H9 (cell line): ENCODE measurements around the gene NRP2. TPM values are rescaled to one million over a fixed set of nuclear protein-coding genes. Genes with fewer than 3 reads are reported as not detected.

Experiments used
- DNase-seq: peaks from one replicate; pipeline ENCODE4 v3.0.0-alpha.2; 2017
- H2AFZ ChIP-seq: one replicate; pipeline ENCODE4 v1.6.1; 2013; ENCODE audit warnings: mild to moderate bottlenecking, low read length, control low read depth, moderate library complexity
- H2AK5ac ChIP-seq: 2 replicates; pipeline ENCODE4 v1.6.1; 2013; ENCODE audit warnings: low read length, control low read depth, mixed read lengths; ENCODE audit not compliant: insufficient read length
- H2BK120ac ChIP-seq: one replicate; pipeline ENCODE4 v1.6.1; 2013; ENCODE audit warnings: low read depth, mild to moderate bottlenecking, low read length, control low read depth, inconsistent platforms; ENCODE audit not compliant: poor library complexity, severe bottlenecking
- H2BK12ac ChIP-seq: 2 replicates; pipeline ENCODE4 v1.6.1; 2013; ENCODE audit warnings: low read length, control low read depth, mixed read lengths, low read depth; ENCODE audit not compliant: insufficient read length
- H2BK15ac ChIP-seq: 2 replicates; pipeline ENCODE4 v1.6.1; 2013; ENCODE audit warnings: low read depth, low read length, control low read depth
- H2BK20ac ChIP-seq: one replicate; pipeline ENCODE4 v1.6.1; 2013; ENCODE audit warnings: low read depth, mild to moderate bottlenecking, low read length, control low read depth, inconsistent platforms; ENCODE audit not compliant: poor library complexity, severe bottlenecking
- H2BK5ac ChIP-seq: 2 replicates; pipeline ENCODE4 v1.6.1; 2013; ENCODE audit warnings: low read length, control low read depth, mixed read lengths; ENCODE audit not compliant: insufficient read length
- H3K14ac ChIP-seq: 2 replicates; pipeline ENCODE4 v1.6.1; 2013; ENCODE audit warnings: low read length, control low read depth; ENCODE audit not compliant: insufficient read depth
- H3K18ac ChIP-seq: 2 replicates; pipeline ENCODE4 v1.6.1; 2013; ENCODE audit warnings: low read depth, mild to moderate bottlenecking, mixed read lengths, low read length, control low read depth; ENCODE audit not compliant: insufficient read length
- H3K23ac ChIP-seq: 2 replicates; pipeline ENCODE4 v1.6.1; 2013; ENCODE audit warnings: low read length, control low read depth, mixed read lengths, low read depth; ENCODE audit not compliant: insufficient read length
- H3K23me2 ChIP-seq: 2 replicates; pipeline ENCODE4 v1.6.1; 2013; ENCODE audit warnings: low read depth, mild to moderate bottlenecking, mixed read lengths, low read length, control low read depth; ENCODE audit not compliant: insufficient read length, poor library complexity, severe bottlenecking
- H3K27ac ChIP-seq: 2 replicates; pipeline ENCODE4 v1.5.1; 2013; ENCODE audit warnings: low read length, control low read depth, mixed read lengths, low read depth; ENCODE audit not compliant: insufficient read length
- H3K27me3 ChIP-seq: 2 replicates; pipeline ENCODE4 v1.6.1; 2013; ENCODE audit warnings: low read length, control low read depth, inconsistent platforms; ENCODE audit not compliant: insufficient read depth
- H3K4ac ChIP-seq: 2 replicates; pipeline ENCODE4 v1.6.1; 2013; ENCODE audit warnings: low read depth, mild to moderate bottlenecking, control low read depth, inconsistent platforms, low read length, moderate library complexity
- H3K4me1 ChIP-seq: 2 replicates; pipeline ENCODE4 v1.6.1; 2013; ENCODE audit warnings: low read length, control low read depth, inconsistent platforms; ENCODE audit not compliant: insufficient read depth
- H3K4me2 ChIP-seq: 2 replicates; pipeline ENCODE4 v1.6.1; 2013; ENCODE audit warnings: low read length, control low read depth, mixed read lengths; ENCODE audit not compliant: insufficient read length, insufficient read depth
- H3K56ac ChIP-seq: 2 replicates; pipeline ENCODE4 v1.6.1; 2013; ENCODE audit warnings: low read depth, mild to moderate bottlenecking, mixed read lengths, low read length, control low read depth; ENCODE audit not compliant: insufficient read length
- H3K79me1 ChIP-seq: 2 replicates; pipeline ENCODE4 v1.6.1; 2013; ENCODE audit warnings: low read depth, mild to moderate bottlenecking, moderate library complexity, low read length, control low read depth, inconsistent platforms; ENCODE audit not compliant: insufficient read depth, poor library complexity, severe bottlenecking
- H3K79me2 ChIP-seq: 2 replicates; pipeline ENCODE4 v1.6.1; 2013; ENCODE audit warnings: low read length, control low read depth, inconsistent platforms; ENCODE audit not compliant: insufficient read depth
- H3K9ac ChIP-seq: 2 replicates; pipeline ENCODE4 v1.6.1; 2013; ENCODE audit warnings: low read length, control low read depth, mixed read lengths; ENCODE audit not compliant: insufficient read length; ENCODE audit errors: extremely low read depth
- H3K9me3 ChIP-seq: one replicate; pipeline ENCODE4 v1.6.1; 2013; ENCODE audit warnings: low read depth, low read length, inconsistent platforms; ENCODE audit not compliant: control insufficient read depth
- H3T11ph ChIP-seq: one replicate; pipeline ENCODE4 v1.6.1; 2013; ENCODE audit warnings: mild to moderate bottlenecking, low read length, control low read depth, inconsistent platforms
- H4K20me1 ChIP-seq: one replicate; pipeline ENCODE4 v1.6.1; 2013; ENCODE audit not compliant: control insufficient read depth, insufficient read length, insufficient read depth
- H4K5ac ChIP-seq: 2 replicates; pipeline ENCODE4 v1.6.1; 2013; ENCODE audit warnings: low read depth, mild to moderate bottlenecking, mixed read lengths, low read length, control low read depth; ENCODE audit not compliant: insufficient read length
- H4K8ac ChIP-seq: replicated peaks from 2 replicates; pipeline ENCODE4 v1.6.1; 2013; ENCODE audit warnings: low read length, control low read depth, mixed read lengths, low read depth; ENCODE audit not compliant: insufficient read length
- H4K91ac ChIP-seq: 2 replicates; pipeline ENCODE4 v1.6.1; 2013; ENCODE audit warnings: low read depth, mild to moderate bottlenecking, moderate library complexity, mixed read lengths, low read length, control low read depth; ENCODE audit not compliant: insufficient read length
- H3K27ac Mint-ChIP-seq, 3 experiments: 2 replicates in 2 of 3; 3 replicates in 1 of 3; pipeline ENCODE4 v1.8.0; 2020 to 2021; ENCODE audit warnings: mixed read lengths in 3 of 3, mild to moderate bottlenecking in 1 of 3, moderate library complexity in 1 of 3
- H3K27me3 Mint-ChIP-seq: 2 replicates; pipeline ENCODE4 v1.8.0; 2021; ENCODE audit warnings: low read depth, mild to moderate bottlenecking, moderate library complexity, mixed read lengths
- H3K36me3 Mint-ChIP-seq, 3 experiments: 2 replicates in 2 of 3; 3 replicates in 1 of 3; pipeline ENCODE4 v1.8.0; 2020 to 2021; ENCODE audit warnings: low read depth in 3 of 3, mixed read lengths in 3 of 3; ENCODE audit not compliant: insufficient read depth in 1 of 3
- H3K4me1 Mint-ChIP-seq, 2 experiments: 2 replicates each; pipeline ENCODE4 v1.8.0; 2020; ENCODE audit warnings: mixed read lengths in 2 of 2
- H3K4me3 Mint-ChIP-seq, 2 experiments: 2 replicates in 1 of 2; 3 replicates in 1 of 2; pipeline ENCODE4 v1.8.0; 2020 to 2021; ENCODE audit warnings: mild to moderate bottlenecking in 2 of 2, mixed read lengths in 2 of 2, moderate library complexity in 1 of 2
- H3K9me3 Mint-ChIP-seq, 2 experiments: 2 replicates in 1 of 2; 3 replicates in 1 of 2; pipeline ENCODE4 v1.8.0; 2020; ENCODE audit warnings: mild to moderate bottlenecking in 2 of 2, mixed read lengths in 2 of 2, moderate library complexity in 1 of 2
- WGBS: extraction: QIAGEN DNeasy Blood & Tissue Kit; methylation state at CpG from one replicate; pipeline ENCODE4 v1.1.7; 2013; ENCODE audit warnings: missing lambda C conversion rate, low lambda C conversion rate, mixed read lengths; ENCODE audit not compliant: insufficient read length; ENCODE audit errors: extremely low coverage; 5-methylcytosine and 5-hydroxymethylcytosine counted together
- total RNA-seq: library from RNA; stranded (reverse); gene quantifications from 2 replicates; pipeline ENCODE4 v1.2.1, GENCODE V29; 2021
- TF ChIP-seq, protein P1 (sequence below): fragments of 200-600 bp; sonication (generic); conservative IDR thresholded peaks from 3 replicates; pipeline ENCODE4 v1.8.0; 2021; ENCODE audit warnings: antibody characterized with exemption, mild to moderate bottlenecking

NRP2 gene
- total RNA-seq, 1 experiment from 2014 or later: 19.7 TPM

DNA sequence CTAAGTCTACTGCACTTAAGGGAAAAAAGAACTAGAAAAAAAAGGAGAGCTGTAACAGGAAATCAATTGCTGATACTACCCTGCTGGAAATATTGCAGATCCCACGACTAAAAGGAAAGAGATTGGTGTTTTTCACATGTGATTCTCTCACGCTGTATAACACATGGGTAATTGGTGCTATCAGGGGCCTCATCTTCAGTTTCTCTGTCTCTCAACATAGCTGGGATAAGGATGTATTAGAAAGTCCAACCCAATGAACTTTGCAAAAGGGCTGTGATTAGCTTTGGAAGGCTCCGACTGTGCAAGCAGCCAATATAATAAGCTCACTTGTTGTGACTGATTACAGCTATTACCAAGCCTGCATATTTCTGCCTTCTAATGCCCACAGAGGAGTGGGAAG is 133.4 kb downstream of the NRP2 start:
- Histone ChIP-seq H3K27ac (no peak overlapping the region), H3K4me1 (peaks cover 6% of the 10 kb centered on the region), H3K9me3 (no peaks in the 10 kb centered on the region), H3K9ac (no peak overlapping the region), H2BK5ac (no peak overlapping the region), H2AFZ (no peak overlapping the region), H3K23me2 (no peaks in the 10 kb centered on the region), H4K20me1 (no peaks in the 10 kb centered on the region), H3K14ac (no peak overlapping the region), H3K79me1 (no peaks in the 10 kb centered on the region), H4K91ac (no peak overlapping the region), H3K18ac (no peak overlapping the region), H2BK20ac (no peak overlapping the region), H2BK120ac (no peak overlapping the region), H3T11ph (no peak overlapping the region), H2BK12ac (no peak overlapping the region), H3K79me2 (no peaks in the 10 kb centered on the region), H4K5ac (no peak overlapping the region), H2AK5ac (no peak overlapping the region), H3K4me2 (no peak overlapping the region), H3K27me3 (no peaks in the 10 kb centered on the region), H3K23ac (no peak overlapping the region), H3K56ac (no peak overlapping the region), H2BK15ac (no peak overlapping the region), H3K4ac (no peak overlapping the region), H4K8ac (no peak overlapping the region)
- H3K36me3 Mint-ChIP-seq: no peaks in the 10 kb centered on the region
- WGBS: no CpG with 5 or more reads among the region's 3 CpGs
- TF ChIP-seq, protein P1, sequence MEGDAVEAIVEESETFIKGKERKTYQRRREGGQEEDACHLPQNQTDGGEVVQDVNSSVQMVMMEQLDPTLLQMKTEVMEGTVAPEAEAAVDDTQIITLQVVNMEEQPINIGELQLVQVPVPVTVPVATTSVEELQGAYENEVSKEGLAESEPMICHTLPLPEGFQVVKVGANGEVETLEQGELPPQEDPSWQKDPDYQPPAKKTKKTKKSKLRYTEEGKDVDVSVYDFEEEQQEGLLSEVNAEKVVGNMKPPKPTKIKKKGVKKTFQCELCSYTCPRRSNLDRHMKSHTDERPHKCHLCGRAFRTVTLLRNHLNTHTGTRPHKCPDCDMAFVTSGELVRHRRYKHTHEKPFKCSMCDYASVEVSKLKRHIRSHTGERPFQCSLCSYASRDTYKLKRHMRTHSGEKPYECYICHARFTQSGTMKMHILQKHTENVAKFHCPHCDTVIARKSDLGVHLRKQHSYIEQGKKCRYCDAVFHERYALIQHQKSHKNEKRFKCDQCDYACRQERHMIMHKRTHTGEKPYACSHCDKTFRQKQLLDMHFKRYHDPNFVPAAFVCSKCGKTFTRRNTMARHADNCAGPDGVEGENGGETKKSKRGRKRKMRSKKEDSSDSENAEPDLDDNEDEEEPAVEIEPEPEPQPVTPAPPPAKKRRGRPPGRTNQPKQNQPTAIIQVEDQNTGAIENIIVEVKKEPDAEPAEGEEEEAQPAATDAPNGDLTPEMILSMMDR: no peak
- DNase-seq: no peak
- H3K4me3 Mint-ChIP-seq: no peak overlapping the region
- H3K27ac Mint-ChIP-seq: no peak overlapping the region
- peaks cover 23 to 25% of the 10 kb centered on the region in 2 experiments for H3K4me1 Mint-ChIP-seq
- H3K27me3 Mint-ChIP-seq: no peaks in the 10 kb centered on the region
- peaks cover 0 to 2% of the 10 kb centered on the region in 2 experiments; a peak in 1 of 5 replicates for H3K9me3 Mint-ChIP-seq
